HepG2 (cell line): Measurements from ENCODE around the gene NAA25. TPM values are rescaled to one million over a fixed set of nuclear protein-coding genes. Genes with fewer than 3 reads are reported as not detected.

Source experiments
- ARHGAP35 ChIP-seq: sonication (generic); formaldehyde crosslinking; IDR thresholded peaks from 2 replicates; pipeline ENCODE4 v1.9.0; 2022; ENCODE audit warnings: mild to moderate bottlenecking, inconsistent platforms, moderate library complexity, missing genetic modification reagents, borderline replicate concordance
- HOMEZ ChIP-seq: IDR thresholded peaks from 2 replicates; pipeline ENCODE4 v1.6.1; 2016; ENCODE audit warnings: low read depth
- KDM5B ChIP-seq: sonication (generic); formaldehyde crosslinking; IDR thresholded peaks from 2 replicates; pipeline ENCODE4 v1.4.0; 2020; ENCODE audit warnings: missing genetic modification reagents, mild to moderate bottlenecking, borderline replicate concordance
- MATR3 ChIP-seq: sonication (generic); formaldehyde crosslinking; IDR thresholded peaks from 2 replicates; pipeline ENCODE4 v1.4.0; 2020; ENCODE audit warnings: missing genetic modification reagents
- MED13 ChIP-seq: sonication (generic); formaldehyde crosslinking; IDR thresholded peaks from 2 replicates; pipeline ENCODE4 v1.5.0; 2020; ENCODE audit warnings: missing genetic modification reagents
- MIER3 ChIP-seq: IDR thresholded peaks from 2 replicates; pipeline ENCODE4 v1.6.1; 2016; ENCODE audit warnings: missing compliant biosample characterization, borderline replicate concordance
- NRL ChIP-seq: sonication (generic); formaldehyde crosslinking; IDR thresholded peaks from 2 replicates; pipeline ENCODE4 v1.5.0; 2020; ENCODE audit warnings: missing genetic modification reagents, mild to moderate bottlenecking, moderate library complexity, borderline replicate concordance
- ZBTB1 ChIP-seq: sonication (generic); formaldehyde crosslinking; IDR thresholded peaks from 2 replicates; pipeline ENCODE4 v1.4.0; 2020; ENCODE audit warnings: missing genetic modification reagents, borderline replicate concordance
- ZNF75D ChIP-seq: sonication (generic); formaldehyde crosslinking; IDR thresholded peaks from 2 replicates; pipeline ENCODE4 v1.8.1; 2023; ENCODE audit warnings: missing genetic modification reagents, mild to moderate bottlenecking, borderline replicate concordance
- ZNF761 ChIP-seq: sonication (generic); formaldehyde crosslinking; conservative IDR thresholded peaks from 2 replicates; pipeline ENCODE4 v1.4.0; 2020; ENCODE audit warnings: mild to moderate bottlenecking, missing genetic modification reagents
- ZNF768 ChIP-seq: sonication (generic); formaldehyde crosslinking; IDR thresholded peaks from 2 replicates; pipeline ENCODE4 v1.4.0; 2020; ENCODE audit warnings: missing genetic modification reagents
- ZSCAN5A ChIP-seq: sonication (generic); formaldehyde crosslinking; IDR thresholded peaks from 2 replicates; pipeline ENCODE4 v1.8.0; 2022; ENCODE audit warnings: mild to moderate bottlenecking, missing genetic modification reagents, borderline replicate concordance
- ZUFSP ChIP-seq: sonication (generic); formaldehyde crosslinking; IDR thresholded peaks from 2 replicates; pipeline ENCODE4 v1.9.0; 2021; ENCODE audit warnings: missing genetic modification reagents, mild to moderate bottlenecking, borderline replicate concordance
- polyA plus RNA-seq, 8 experiments: library from polyadenylated mRNA; depleted of rRNA in 3 of 8; stranded (reverse) in 7 of 8; unstranded in 1 of 8; fragments of >200 nt; fragmentation: Illumina TruSeq in 4 of 8; extraction: Trizol in 4 of 8; gene quantifications; 2 replicates each; pipeline versions ENCODE4 v1.2.1 to v1.2.3, GENCODE V29; 2011 to 2016; ENCODE audit warnings: low read depth in 4 of 8, missing spikeins in 1 of 8, mixed read lengths in 1 of 8; ENCODE audit not compliant: insufficient read depth in 1 of 8
- total RNA-seq, 5 experiments: library from RNA; depleted of rRNA; stranded (reverse); fragments of >200 nt; fragmentation: Illumina TruSeq; extraction: Trizol; gene quantifications; 2 replicates each; pipeline ENCODE4 v1.2.3, GENCODE V29; 2016; ENCODE audit warnings: low read depth in 1 of 5
- TF ChIP-seq, protein P1 (sequence below): sonication (generic); formaldehyde crosslinking; conservative IDR thresholded peaks from 2 replicates; pipeline ENCODE4 v1.8.0; 2022; ENCODE audit warnings: mild to moderate bottlenecking, moderate library complexity, missing genetic modification reagents
- TF ChIP-seq, protein P2 (sequence below): IDR thresholded peaks from 2 replicates; pipeline ENCODE4 v1.6.1; 2016; ENCODE audit warnings: low read depth, missing genetic modification reagents, missing compliant biosample characterization

The NAA25 gene
- total and polyA plus RNA-seq, 2 of the 13 experiments (the other 11 are each of a cell fraction or from before 2014, with no cell fraction given), result 11.4 to 32.0 TPM

GRCh38 chr12:112108202-112109079, at the start of gene NAA25 (continued):
- TF ChIP-seq ZUFSP (CRISPR knock-in tag) (no peak), KDM5B (CRISPR knock-in tag) (peak; percentile 2; the same call in 1 of the 2 replicates), MATR3 (no peak), ZSCAN5A (no peak), ARHGAP35 (CRISPR knock-in tag) (no peak), ZNF761 (CRISPR knock-in tag) (no peak), HOMEZ (CRISPR knock-in tag) (no peak), NRL (CRISPR knock-in tag) (peak; percentile 75; the same call in 1 of the 2 replicates), ZBTB1 (CRISPR knock-in tag) (no peak), MIER3 (CRISPR knock-in tag) (no peak), ZNF768 (peak; percentile 42; the same call in 1 of the 2 replicates), ZNF75D (CRISPR knock-in tag) (0 out of 2 replicates have a peak, but pooled peaks have one; percentile 51), MED13 (no peak)
- TF ChIP-seq, protein P1, sequence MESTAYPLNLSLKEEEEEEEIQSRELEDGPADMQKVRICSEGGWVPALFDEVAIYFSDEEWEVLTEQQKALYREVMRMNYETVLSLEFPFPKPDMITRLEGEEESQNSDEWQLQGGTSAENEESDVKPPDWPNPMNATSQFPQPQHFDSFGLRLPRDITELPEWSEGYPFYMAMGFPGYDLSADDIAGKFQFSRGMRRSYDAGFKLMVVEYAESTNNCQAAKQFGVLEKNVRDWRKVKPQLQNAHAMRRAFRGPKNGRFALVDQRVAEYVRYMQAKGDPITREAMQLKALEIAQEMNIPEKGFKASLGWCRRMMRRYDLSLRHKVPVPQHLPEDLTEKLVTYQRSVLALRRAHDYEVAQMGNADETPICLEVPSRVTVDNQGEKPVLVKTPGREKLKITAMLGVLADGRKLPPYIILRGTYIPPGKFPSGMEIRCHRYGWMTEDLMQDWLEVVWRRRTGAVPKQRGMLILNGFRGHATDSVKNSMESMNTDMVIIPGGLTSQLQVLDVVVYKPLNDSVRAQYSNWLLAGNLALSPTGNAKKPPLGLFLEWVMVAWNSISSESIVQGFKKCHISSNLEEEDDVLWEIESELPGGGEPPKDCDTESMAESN (CRISPR knock-in tag), result no peak; the same call in 1 of the 2 replicates
- TF ChIP-seq, protein P2, sequence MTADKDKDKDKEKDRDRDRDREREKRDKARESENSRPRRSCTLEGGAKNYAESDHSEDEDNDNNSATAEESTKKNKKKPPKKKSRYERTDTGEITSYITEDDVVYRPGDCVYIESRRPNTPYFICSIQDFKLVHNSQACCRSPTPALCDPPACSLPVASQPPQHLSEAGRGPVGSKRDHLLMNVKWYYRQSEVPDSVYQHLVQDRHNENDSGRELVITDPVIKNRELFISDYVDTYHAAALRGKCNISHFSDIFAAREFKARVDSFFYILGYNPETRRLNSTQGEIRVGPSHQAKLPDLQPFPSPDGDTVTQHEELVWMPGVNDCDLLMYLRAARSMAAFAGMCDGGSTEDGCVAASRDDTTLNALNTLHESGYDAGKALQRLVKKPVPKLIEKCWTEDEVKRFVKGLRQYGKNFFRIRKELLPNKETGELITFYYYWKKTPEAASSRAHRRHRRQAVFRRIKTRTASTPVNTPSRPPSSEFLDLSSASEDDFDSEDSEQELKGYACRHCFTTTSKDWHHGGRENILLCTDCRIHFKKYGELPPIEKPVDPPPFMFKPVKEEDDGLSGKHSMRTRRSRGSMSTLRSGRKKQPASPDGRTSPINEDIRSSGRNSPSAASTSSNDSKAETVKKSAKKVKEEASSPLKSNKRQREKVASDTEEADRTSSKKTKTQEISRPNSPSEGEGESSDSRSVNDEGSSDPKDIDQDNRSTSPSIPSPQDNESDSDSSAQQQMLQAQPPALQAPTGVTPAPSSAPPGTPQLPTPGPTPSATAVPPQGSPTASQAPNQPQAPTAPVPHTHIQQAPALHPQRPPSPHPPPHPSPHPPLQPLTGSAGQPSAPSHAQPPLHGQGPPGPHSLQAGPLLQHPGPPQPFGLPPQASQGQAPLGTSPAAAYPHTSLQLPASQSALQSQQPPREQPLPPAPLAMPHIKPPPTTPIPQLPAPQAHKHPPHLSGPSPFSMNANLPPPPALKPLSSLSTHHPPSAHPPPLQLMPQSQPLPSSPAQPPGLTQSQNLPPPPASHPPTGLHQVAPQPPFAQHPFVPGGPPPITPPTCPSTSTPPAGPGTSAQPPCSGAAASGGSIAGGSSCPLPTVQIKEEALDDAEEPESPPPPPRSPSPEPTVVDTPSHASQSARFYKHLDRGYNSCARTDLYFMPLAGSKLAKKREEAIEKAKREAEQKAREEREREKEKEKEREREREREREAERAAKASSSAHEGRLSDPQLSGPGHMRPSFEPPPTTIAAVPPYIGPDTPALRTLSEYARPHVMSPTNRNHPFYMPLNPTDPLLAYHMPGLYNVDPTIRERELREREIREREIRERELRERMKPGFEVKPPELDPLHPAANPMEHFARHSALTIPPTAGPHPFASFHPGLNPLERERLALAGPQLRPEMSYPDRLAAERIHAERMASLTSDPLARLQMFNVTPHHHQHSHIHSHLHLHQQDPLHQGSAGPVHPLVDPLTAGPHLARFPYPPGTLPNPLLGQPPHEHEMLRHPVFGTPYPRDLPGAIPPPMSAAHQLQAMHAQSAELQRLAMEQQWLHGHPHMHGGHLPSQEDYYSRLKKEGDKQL (CRISPR knock-in tag), result no peak
